Measurements from ENCODE around the gene NTMT1.

NTMT1 gene

DNA sequence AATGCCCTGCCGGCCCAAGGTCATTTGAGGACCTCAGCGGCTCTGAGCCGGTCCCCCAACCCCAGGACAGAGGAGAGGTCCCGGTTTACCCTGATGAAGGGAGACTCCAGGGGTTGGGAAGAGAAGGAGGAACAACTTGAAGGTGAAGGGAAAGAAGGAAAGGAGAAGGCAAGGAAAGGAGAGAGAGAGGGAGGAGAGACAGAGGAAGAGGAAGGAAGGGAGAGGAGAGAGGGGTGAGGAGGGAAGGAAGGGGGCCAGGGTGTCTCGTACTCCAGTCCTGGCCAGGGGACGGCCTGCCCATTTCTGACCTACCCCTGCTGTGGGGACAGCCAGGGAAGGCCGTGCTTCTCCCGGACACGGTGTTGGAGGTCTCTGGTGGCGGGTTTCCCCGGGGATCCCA is 41.4 kb downstream of the NTMT1 start:
- H3K4me3 ChIP-seq (replicated peaks; ENCODE audit: low read depth, low read length), result no peak overlapping the region
- DNase-seq (ENCODE audit: low read depth), result no peak
- TF ChIP-seq, protein P1, sequence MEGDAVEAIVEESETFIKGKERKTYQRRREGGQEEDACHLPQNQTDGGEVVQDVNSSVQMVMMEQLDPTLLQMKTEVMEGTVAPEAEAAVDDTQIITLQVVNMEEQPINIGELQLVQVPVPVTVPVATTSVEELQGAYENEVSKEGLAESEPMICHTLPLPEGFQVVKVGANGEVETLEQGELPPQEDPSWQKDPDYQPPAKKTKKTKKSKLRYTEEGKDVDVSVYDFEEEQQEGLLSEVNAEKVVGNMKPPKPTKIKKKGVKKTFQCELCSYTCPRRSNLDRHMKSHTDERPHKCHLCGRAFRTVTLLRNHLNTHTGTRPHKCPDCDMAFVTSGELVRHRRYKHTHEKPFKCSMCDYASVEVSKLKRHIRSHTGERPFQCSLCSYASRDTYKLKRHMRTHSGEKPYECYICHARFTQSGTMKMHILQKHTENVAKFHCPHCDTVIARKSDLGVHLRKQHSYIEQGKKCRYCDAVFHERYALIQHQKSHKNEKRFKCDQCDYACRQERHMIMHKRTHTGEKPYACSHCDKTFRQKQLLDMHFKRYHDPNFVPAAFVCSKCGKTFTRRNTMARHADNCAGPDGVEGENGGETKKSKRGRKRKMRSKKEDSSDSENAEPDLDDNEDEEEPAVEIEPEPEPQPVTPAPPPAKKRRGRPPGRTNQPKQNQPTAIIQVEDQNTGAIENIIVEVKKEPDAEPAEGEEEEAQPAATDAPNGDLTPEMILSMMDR (IDR thresholded peaks at IDR 0.05; ENCODE audit: low read length, missing control alignments), result no peak

DNA sequence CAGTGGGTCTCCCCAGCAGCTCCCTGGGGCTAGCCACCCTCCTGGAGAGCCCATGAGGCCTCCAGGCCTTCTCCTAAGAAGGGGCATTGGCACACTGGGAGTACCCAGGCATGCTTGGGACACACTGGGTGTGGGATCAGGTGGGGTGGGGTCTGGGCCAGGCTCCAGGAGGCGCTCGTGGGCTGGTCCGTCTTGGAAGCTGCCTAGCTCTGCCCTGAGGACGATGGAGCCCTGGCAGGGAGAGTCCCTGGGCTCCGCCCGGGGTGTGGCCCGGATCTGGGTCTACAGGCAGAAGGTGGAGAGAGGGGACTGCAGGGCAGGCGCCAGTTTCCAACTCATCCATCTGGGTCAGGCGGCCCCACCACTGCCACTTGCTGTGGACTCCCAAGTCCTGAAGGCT is 41.9 kb downstream of the NTMT1 start:
- no peak overlapping the region for H3K4me3 ChIP-seq (replicated peaks; ENCODE audit: low read depth, low read length)
- TF ChIP-seq, protein P1 (IDR thresholded peaks at IDR 0.05; ENCODE audit: low read length, missing control alignments), result no peak
- no peak for DNase-seq (ENCODE audit: low read depth)

DNA sequence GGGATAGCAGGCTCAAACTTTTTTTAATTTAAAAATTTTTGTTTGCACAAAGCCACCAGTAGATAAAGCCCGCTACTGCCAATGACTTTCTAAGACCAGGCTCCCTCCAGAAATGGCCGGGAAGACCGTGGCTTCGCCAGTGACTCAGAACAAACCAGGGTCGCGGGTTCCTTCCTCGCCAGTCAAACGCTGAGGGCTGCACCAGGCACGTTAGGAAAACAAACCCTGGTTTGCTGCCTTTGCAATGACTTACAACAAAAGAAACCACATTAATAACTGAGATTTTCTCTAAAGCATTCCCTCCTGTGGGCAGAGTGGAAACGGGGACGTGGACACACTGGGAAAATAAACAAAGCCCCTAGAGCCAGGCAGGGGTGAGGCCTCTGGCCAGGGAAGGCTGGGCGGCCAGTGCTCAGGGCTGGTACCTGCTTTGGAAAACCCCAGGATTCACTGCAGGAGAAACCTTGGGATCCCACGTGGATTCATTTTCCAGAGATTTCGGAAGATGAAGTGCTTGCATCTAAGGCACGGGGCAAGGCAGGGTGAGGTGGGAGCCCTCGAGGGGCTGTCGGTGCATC is 43.3 kb downstream of the NTMT1 start:
- TF ChIP-seq, protein P1 (IDR thresholded peaks at IDR 0.05; ENCODE audit: low read length, missing control alignments), result no peak
- DNase-seq (ENCODE audit: low read depth), result no peak
- no peak overlapping the region for H3K4me3 ChIP-seq (replicated peaks; ENCODE audit: low read depth, low read length)

GRCh38 chr9:129669946-129670345 is 44.0 kb downstream of the NTMT1 start:
- DNase-seq (ENCODE audit: low read depth), result no peak
- H3K4me3 ChIP-seq (replicated peaks; ENCODE audit: low read depth, low read length), result no peak overlapping the region
- TF ChIP-seq, protein P1 (IDR thresholded peaks at IDR 0.05; ENCODE audit: low read length, missing control alignments), result no peak

- no peak overlapping the region for H3K4me3 ChIP-seq (replicated peaks; ENCODE audit: low read depth, low read length)
- TF ChIP-seq, protein P1 (IDR thresholded peaks at IDR 0.05; ENCODE audit: low read length, missing control alignments), result no peak
- no peak for DNase-seq (ENCODE audit: low read depth)
These were observed 45.1 kb downstream of the NTMT1 start for GRCh38 chr9:129671065-129671464.

- H3K4me3 ChIP-seq (replicated peaks; ENCODE audit: low read depth, low read length), result no peak overlapping the region
- DNase-seq (ENCODE audit: low read depth), result no peak
- TF ChIP-seq, protein P1 (IDR thresholded peaks at IDR 0.05; ENCODE audit: low read length, missing control alignments), result no peak
These were observed 45.6 kb downstream of the NTMT1 start for GRCh38 chr9:129671519-129671918.

GRCh38 chr9:129672702-129673101 is 46.7 kb downstream of the NTMT1 start:
- no peak overlapping the region for H3K4me3 ChIP-seq (replicated peaks; ENCODE audit: low read depth, low read length)
- TF ChIP-seq, protein P1 (IDR thresholded peaks at IDR 0.05; ENCODE audit: low read length, missing control alignments), result no peak
- DNase-seq (ENCODE audit: low read depth), result no peak
